Fibroblast of pulmonary artery (primary cell): ENCODE results near the gene SERPINB11.
"Not testable (repeated sequence)": the region's sequence is repeated elsewhere in the genome, so short reads cannot be mapped to it uniquely, and the experiment has no call there.

ENCODE experiments used
- DNase-seq: peaks from one replicate; pipeline ENCODE4 v3.0.0-alpha.2; 2010; ENCODE audit warnings: low read depth
- H3K4me3 ChIP-seq: replicated peaks from 2 replicates; pipeline ENCODE4 v1.5.1; 2011; ENCODE audit warnings: low read depth, mild to moderate bottlenecking, control low read depth, low read length, moderate library complexity
- CTCF ChIP-seq: IDR thresholded peaks from 2 replicates; pipeline ENCODE4 v1.5.1; 2011; ENCODE audit warnings: mild to moderate bottlenecking, control low read depth, low read length, inconsistent platforms; ENCODE audit errors: missing control alignments

The SERPINB11 gene, protein sequence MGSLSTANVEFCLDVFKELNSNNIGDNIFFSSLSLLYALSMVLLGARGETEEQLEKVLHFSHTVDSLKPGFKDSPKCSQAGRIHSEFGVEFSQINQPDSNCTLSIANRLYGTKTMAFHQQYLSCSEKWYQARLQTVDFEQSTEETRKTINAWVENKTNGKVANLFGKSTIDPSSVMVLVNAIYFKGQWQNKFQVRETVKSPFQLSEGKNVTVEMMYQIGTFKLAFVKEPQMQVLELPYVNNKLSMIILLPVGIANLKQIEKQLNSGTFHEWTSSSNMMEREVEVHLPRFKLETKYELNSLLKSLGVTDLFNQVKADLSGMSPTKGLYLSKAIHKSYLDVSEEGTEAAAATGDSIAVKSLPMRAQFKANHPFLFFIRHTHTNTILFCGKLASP

DNA sequence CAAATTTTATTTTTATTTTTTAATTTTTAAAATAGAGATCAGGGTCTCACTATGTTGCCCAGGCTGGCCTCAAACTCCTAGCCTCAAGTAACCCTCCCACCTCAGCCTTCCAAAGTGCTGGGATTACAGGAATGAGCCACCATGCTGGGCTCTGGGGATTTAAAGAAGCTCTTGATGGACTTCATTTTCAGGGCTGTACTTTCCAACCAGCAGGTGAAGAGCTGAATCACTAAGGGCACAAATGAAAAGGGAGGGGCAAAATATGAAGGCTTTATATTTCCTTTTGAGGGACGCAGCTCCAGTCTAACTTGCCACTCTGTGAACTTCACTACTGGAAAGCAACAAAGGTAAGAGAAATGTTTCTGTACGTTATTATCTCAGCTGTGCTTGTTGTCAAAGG, at the start of gene SERPINB11:
Gene SERPINB11 (plus strand): TSS at position 301 of the 400 bp plus-strand sequence. CDS start 7,234 bp downstream, outside the sequence.
- no peak for DNase-seq
- H3K4me3 ChIP-seq: no peak within 1 kb of the TSS
- TF ChIP-seq CTCF: no peak

DNA sequence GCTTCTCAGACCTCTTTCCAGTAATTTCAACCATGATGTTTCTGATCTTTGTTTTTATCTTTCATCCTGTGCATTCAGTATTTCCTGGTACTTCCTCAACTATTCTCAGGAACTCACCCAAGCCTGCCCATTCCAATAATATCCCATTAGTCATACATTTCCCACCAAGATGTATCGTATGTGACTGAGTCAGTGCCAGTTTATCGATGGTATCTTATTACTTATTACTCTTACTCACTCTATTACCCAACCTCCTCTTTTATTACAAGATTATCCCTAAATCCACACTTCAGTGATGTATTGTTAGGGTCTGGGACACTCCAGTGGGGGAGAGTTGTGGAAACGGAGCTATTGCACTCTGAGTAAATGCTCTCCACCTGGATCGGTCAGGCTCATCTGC, 43.8 kb upstream of the SERPINB11 start:
- not testable (repeated sequence) for H3K4me3 ChIP-seq, DNase-seq

DNA sequence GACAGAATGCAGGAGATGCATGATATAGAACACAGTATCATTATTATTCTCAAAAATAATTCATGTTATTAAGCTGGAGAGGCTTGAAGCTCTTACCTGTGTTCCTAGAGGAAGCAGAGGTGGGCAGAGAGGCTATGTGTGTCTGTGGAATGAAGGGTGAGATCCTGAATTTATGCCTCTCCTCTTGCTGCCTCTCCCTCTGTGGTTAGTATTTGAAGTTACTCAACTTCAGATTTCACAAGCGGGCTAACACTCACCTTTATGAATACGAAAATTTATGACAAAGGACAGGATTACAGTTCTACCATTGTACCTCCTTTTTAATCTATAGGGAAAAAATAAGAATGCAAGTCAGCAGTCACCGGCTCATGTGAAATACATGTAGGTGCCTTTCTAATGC, 41.0 kb upstream of the SERPINB11 start, which contains the start of gene SERPINB3:
Gene SERPINB3 (minus strand): TSS at position 144 of the 400 bp plus-strand sequence. CDS start 677 bp downstream, outside the sequence.
- DNase-seq, H3K4me3 ChIP-seq: not testable (repeated sequence)

DNA sequence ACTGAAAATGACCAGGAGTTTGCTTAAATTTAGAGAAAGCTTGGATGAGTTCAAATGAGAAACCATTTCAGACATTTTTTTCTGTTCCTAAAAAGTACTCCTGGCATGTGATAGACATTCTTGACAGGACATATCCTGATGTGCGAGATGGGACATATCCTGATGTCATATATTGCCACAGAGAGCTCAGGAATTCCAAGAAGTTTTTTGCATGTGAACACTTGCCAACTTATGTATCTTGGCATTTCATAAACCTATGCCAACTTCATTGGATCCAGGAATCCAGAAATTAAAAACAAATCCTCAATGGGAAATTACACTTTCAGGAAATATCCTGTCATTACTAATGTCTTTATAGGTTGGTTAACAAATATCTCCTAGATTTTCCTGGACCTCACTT, 38.2 kb upstream of the SERPINB11 start:
- no peak for TF ChIP-seq CTCF
- no peak overlapping the region for H3K4me3 ChIP-seq
- no peak for DNase-seq

GRCh38 chr18:63676526-63677323, 26.0 kb upstream of the SERPINB11 start:
- no peak overlapping the region for H3K4me3 ChIP-seq
- no peak for DNase-seq
- TF ChIP-seq CTCF: no peak

- DNase-seq: no peak
- TF ChIP-seq CTCF: no peak
These were observed 25.1 kb upstream of the SERPINB11 start for GRCh38 chr18:63677500-63678225.

DNA sequence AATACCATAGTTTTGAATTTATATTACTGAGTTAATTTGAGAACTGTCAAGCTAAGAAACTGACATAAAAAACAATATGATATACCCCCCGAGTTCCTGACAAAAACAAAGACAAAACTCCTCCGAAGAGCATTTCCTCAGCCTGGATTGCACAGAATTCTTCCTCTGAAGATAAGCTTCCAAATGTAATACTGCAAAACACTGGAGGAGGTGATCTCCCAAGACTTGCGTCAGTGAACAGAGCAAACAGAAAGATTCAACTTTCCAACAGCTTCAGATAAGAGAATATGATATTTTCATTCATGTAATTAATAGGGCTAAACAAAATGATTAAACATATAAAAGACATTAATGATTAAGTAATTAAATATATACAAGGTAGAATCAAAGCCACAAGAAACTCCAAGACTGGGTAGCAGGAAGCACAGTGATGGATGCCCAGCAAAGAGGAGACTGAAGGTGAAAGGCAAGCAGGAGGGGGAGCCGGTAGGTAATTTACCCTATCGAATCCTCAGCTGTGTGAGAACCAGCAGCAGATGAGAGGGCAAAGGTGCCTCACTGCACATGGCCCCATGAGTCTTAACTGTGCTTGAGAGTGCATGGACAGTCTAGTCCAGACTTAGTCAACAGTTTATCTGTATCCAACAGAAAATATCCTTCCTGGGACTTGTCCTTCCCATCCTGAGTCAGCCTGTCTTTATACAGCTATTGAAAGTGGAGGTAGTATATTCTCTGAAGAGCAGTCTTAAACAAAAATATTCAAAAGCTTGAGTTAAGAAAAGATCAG, 22.7 kb upstream of the SERPINB11 start:
- no peak overlapping the region for H3K4me3 ChIP-seq
- TF ChIP-seq CTCF: no peak
- no peak for DNase-seq

More at GRCh38 chr18:63677500-63678225, 25.1 kb upstream of the SERPINB11 start:
- no peak overlapping the region for H3K4me3 ChIP-seq
